IMR-90 (cell line): ENCODE data around the gene CREB5.

Experiments
- FOS ChIP-seq: fragments of 150-350 bp; IDR thresholded peaks from 2 replicates; pipeline ENCODE4 v1.6.1; 2016; ENCODE audit warnings: low read depth, low read length
- MAZ ChIP-seq: IDR thresholded peaks from 2 replicates; pipeline ENCODE4 v1.6.1; 2012; ENCODE audit warnings: low read depth, mild to moderate bottlenecking, low read length, improper control_type of control experiment, moderate library complexity, borderline replicate concordance
- MXI1 ChIP-seq: IDR thresholded peaks from 2 replicates; pipeline ENCODE4 v1.6.1; 2012; ENCODE audit warnings: low read depth, mild to moderate bottlenecking, low read length, moderate library complexity, borderline replicate concordance
- POLR2A ChIP-seq: IDR thresholded peaks from 2 replicates; pipeline ENCODE4 v1.6.1; 2012; ENCODE audit warnings: mild to moderate bottlenecking, low read depth, low read length
- RFX5 ChIP-seq: IDR thresholded peaks from 2 replicates; pipeline ENCODE4 v1.8.0; 2012; ENCODE audit warnings: low read depth, mild to moderate bottlenecking, low read length, moderate library complexity
- TF ChIP-seq, protein P1 (sequence below): conservative IDR thresholded peaks from 2 replicates; pipeline ENCODE4 v1.5.1; 2012; ENCODE audit warnings: mild to moderate bottlenecking, low read depth, low read length, improper control_type of control experiment

DNA sequence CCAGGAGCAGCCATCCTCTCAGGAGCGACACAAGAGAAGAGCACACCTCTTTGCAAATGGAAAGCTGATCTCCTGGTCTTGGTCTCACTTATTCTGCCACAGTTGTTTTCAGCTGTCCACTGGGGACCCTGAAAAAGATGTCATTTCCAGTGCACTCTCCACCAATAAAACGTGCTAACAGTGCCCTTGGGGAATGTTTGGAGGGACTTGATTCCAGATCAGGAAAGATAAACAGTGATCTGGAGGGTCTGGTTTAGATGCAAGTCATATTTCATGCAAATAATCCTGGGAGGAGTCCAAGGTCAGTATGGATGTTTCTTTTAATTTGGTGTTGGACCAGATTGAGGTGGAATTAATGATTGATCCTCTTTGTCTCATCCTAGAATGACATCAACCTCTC is 185.0 kb downstream of the CREB5 start:
- TF ChIP-seq, protein P1, sequence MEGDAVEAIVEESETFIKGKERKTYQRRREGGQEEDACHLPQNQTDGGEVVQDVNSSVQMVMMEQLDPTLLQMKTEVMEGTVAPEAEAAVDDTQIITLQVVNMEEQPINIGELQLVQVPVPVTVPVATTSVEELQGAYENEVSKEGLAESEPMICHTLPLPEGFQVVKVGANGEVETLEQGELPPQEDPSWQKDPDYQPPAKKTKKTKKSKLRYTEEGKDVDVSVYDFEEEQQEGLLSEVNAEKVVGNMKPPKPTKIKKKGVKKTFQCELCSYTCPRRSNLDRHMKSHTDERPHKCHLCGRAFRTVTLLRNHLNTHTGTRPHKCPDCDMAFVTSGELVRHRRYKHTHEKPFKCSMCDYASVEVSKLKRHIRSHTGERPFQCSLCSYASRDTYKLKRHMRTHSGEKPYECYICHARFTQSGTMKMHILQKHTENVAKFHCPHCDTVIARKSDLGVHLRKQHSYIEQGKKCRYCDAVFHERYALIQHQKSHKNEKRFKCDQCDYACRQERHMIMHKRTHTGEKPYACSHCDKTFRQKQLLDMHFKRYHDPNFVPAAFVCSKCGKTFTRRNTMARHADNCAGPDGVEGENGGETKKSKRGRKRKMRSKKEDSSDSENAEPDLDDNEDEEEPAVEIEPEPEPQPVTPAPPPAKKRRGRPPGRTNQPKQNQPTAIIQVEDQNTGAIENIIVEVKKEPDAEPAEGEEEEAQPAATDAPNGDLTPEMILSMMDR, result no peak
- no peak for TF ChIP-seq RFX5
- TF ChIP-seq POLR2A, result no peak
- no peak for TF ChIP-seq FOS
- no peak for TF ChIP-seq MAZ
- no peak for TF ChIP-seq MXI1
